Left hindlimb (tissue), 1 donor: ENCODE results near the gene API5.
"Not testable (repeated sequence)": the region's sequence is repeated elsewhere in the genome, so short reads cannot be mapped to it uniquely, and the experiment has no call there.

Experiments used
- DNase-seq: peaks from one replicate; pipeline ENCODE4 v3.0.0-alpha.2; 2018

API5 gene

GRCh38 chr11:43311791-43312607 is at the start of gene API5:
Gene API5 (plus strand): TSS chr11:43311996. CDS start chr11:43312128, 132 bp downstream.
- peak; percentile 95 for DNase-seq

GRCh38 chr11:43267856-43268580 is 43.8 kb upstream of the API5 start:
- no peak for DNase-seq

- DNase-seq, result no peak
These were observed 43.0 kb upstream of the API5 start for GRCh38 chr11:43268786-43269185.

- peak; percentile 33 for DNase-seq
These were observed 42.4 kb upstream of the API5 start for GRCh38 chr11:43269254-43269918.

- no peak for DNase-seq
These were observed 41.3 kb upstream of the API5 start for GRCh38 chr11:43270468-43270867.

GRCh38 chr11:43278193-43278956 is 33.4 kb upstream of the API5 start:
- DNase-seq, result no peak

- no peak for DNase-seq
These were observed 29.0 kb upstream of the API5 start for GRCh38 chr11:43282607-43283440.

GRCh38 chr11:43285826-43286225 is 26.0 kb upstream of the API5 start:
- no peak for DNase-seq

- DNase-seq, result no peak
These were observed 22.4 kb upstream of the API5 start for GRCh38 chr11:43289368-43289767.

- DNase-seq, result no peak
These were observed 13.4 kb upstream of the API5 start for GRCh38 chr11:43298397-43298796.

- DNase-seq, result no peak
These were observed 4.2 kb downstream of the API5 start for GRCh38 chr11:43315966-43316365.

GRCh38 chr11:43316451-43316850 is 4.7 kb downstream of the API5 start:
- no peak for DNase-seq

- no peak for DNase-seq
These were observed 16.2 kb downstream of the API5 start for GRCh38 chr11:43327987-43328386.

GRCh38 chr11:43328482-43328881 is 16.7 kb downstream of the API5 start:
- no peak for DNase-seq

GRCh38 chr11:43341159-43341558 is 29.4 kb downstream of the API5 start:
- no peak for DNase-seq

GRCh38 chr11:43351426-43351825 is 39.6 kb downstream of the API5 start:
- not testable (repeated sequence) for DNase-seq

GRCh38 chr11:43354311-43354710 is 42.5 kb downstream of the API5 start:
- no peak for DNase-seq

GRCh38 chr11:43356336-43356735 is 44.5 kb downstream of the API5 start:
- no peak for DNase-seq

- no peak for DNase-seq
These were observed 46.5 kb downstream of the API5 start for GRCh38 chr11:43358279-43358800.

GRCh38 chr11:43358801-43359421 is 47.1 kb downstream of the API5 start, which contains the start of gene TTC17:
Gene TTC17 (plus strand): TSS chr11:43358920. CDS start chr11:43358955, 35 bp downstream.
- DNase-seq, result peak; percentile 95

- no peak for DNase-seq
These were observed 47.6 kb downstream of the API5 start for GRCh38 chr11:43359422-43359818.
